Trophoblast cell (in vitro differentiated cells and primary cell): ENCODE results near the gene APOC4.

Source experiments
- DNase-seq, 2 donors: peaks; one replicate each; pipeline ENCODE4 v3.0.0-alpha.2; 2016
- H2AFZ ChIP-seq: 2 replicates; pipeline ENCODE4 v1.6.1; 2013; ENCODE audit warnings: low read length, moderate library complexity, mild to moderate bottlenecking; ENCODE audit not compliant: insufficient read depth, poor library complexity
- H2AK5ac ChIP-seq: 2 replicates; pipeline ENCODE4 v1.6.1; 2013; ENCODE audit warnings: mild to moderate bottlenecking, low read length
- H2BK120ac ChIP-seq: 2 replicates; pipeline ENCODE4 v1.6.1; 2013; ENCODE audit warnings: low read length, mild to moderate bottlenecking, moderate library complexity; ENCODE audit not compliant: insufficient read depth, poor library complexity
- H2BK12ac ChIP-seq: 2 replicates; pipeline ENCODE4 v1.6.1; 2013; ENCODE audit warnings: mild to moderate bottlenecking, low read length, moderate library complexity
- H2BK5ac ChIP-seq: 2 replicates; pipeline ENCODE4 v1.6.1; 2013; ENCODE audit warnings: low read length, low read depth, moderate library complexity, mild to moderate bottlenecking; ENCODE audit not compliant: poor library complexity
- H3K14ac ChIP-seq: 2 replicates; pipeline ENCODE4 v1.6.1; 2013; ENCODE audit warnings: mild to moderate bottlenecking, low read length
- H3K18ac ChIP-seq: 2 replicates; pipeline ENCODE4 v1.6.1; 2013; ENCODE audit warnings: mild to moderate bottlenecking, low read length
- H3K23ac ChIP-seq: 2 replicates; pipeline ENCODE4 v1.6.1; 2013; ENCODE audit warnings: low read length
- H3K27ac ChIP-seq: 2 replicates; pipeline ENCODE4 v1.5.1; 2013; ENCODE audit warnings: low read depth, mild to moderate bottlenecking, inconsistent platforms, low read length, moderate library complexity
- H3K27me3 ChIP-seq: 2 replicates; pipeline ENCODE4 v1.6.1; 2013; ENCODE audit warnings: inconsistent platforms, mild to moderate bottlenecking, low read length, moderate library complexity; ENCODE audit not compliant: insufficient read depth
- H3K36me3 ChIP-seq, 2 experiments: 1 replicate in 1 of 2; 2 replicates in 1 of 2; pipeline ENCODE4 v1.6.1; 2013; ENCODE audit warnings: low read length in 2 of 2, mild to moderate bottlenecking in 2 of 2, moderate library complexity in 1 of 2; ENCODE audit not compliant: insufficient read depth in 2 of 2, control insufficient read depth in 1 of 2
- H3K4ac ChIP-seq: 2 replicates; pipeline ENCODE4 v1.6.1; 2013; ENCODE audit warnings: low read depth, mild to moderate bottlenecking, low read length, moderate library complexity
- H3K4me1 ChIP-seq, 2 experiments: 1 replicate in 1 of 2; 2 replicates in 1 of 2; pipeline ENCODE4 v1.6.1; 2013; ENCODE audit warnings: low read length in 2 of 2, mild to moderate bottlenecking in 2 of 2, moderate library complexity in 1 of 2; ENCODE audit not compliant: insufficient read depth in 2 of 2, control insufficient read depth in 1 of 2
- H3K4me2 ChIP-seq: 2 replicates; pipeline ENCODE4 v1.6.1; 2013; ENCODE audit warnings: inconsistent platforms, mild to moderate bottlenecking, low read length, moderate library complexity
- H3K4me3 ChIP-seq: 2 replicates; pipeline ENCODE4 v1.5.1; 2013; ENCODE audit warnings: mild to moderate bottlenecking, low read depth, low read length, inconsistent platforms
- H3K79me1 ChIP-seq: one replicate; pipeline ENCODE4 v1.6.1; 2013; ENCODE audit warnings: low read length
- H3K79me2 ChIP-seq: 2 replicates; pipeline ENCODE4 v1.6.1; 2013; ENCODE audit warnings: low read length, mild to moderate bottlenecking; ENCODE audit not compliant: control insufficient read depth, insufficient read depth, poor library complexity
- H3K9ac ChIP-seq: 2 replicates; pipeline ENCODE4 v1.6.1; 2013; ENCODE audit warnings: mild to moderate bottlenecking, low read length
- H3K9me3 ChIP-seq: 2 replicates; pipeline ENCODE4 v1.6.1; 2013; ENCODE audit warnings: low read depth, mild to moderate bottlenecking, control low read depth, inconsistent platforms, low read length; ENCODE audit not compliant: insufficient read depth
- H4K12ac ChIP-seq: 2 replicates; pipeline ENCODE4 v1.6.1; 2013; ENCODE audit warnings: low read depth, mild to moderate bottlenecking, low read length, moderate library complexity
- H4K8ac ChIP-seq: 2 replicates; pipeline ENCODE4 v1.6.1; 2013; ENCODE audit warnings: low read depth, mild to moderate bottlenecking, low read length, moderate library complexity
- H4K91ac ChIP-seq: one replicate; pipeline ENCODE4 v1.6.1; 2013; ENCODE audit warnings: low read depth, mild to moderate bottlenecking, low read length, moderate library complexity
- WGBS: extraction: QIAGEN DNeasy Blood & Tissue Kit; methylation state at CpG from one replicate; pipeline ENCODE4 v1.1.7; 2013; ENCODE audit warnings: missing lambda C conversion rate; ENCODE audit not compliant: insufficient read length, insufficient coverage; ENCODE audit errors: extremely low coverage; 5-methylcytosine and 5-hydroxymethylcytosine counted together

APOC4 gene

DNA sequence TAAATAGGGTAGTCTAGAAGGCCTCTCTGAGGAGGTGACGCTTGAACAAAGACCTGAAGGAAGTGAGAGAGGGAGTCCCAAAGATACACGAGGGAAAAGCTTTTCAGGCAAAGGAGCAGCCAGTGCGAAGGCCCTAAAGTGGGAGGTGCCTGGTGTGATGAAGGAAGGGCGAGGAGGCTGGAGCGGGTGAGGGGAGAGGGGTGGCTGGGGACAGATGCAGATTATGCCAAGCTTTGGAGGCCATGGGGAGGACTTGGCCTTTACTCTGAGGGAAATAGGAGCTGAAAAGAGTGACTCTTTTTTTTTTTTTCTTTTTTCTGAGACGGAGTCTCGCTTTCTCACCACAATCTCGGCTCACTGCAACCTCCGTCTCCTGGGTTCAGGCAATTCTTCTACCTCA is 16.1 kb downstream of the APOC4 start:
- no peak overlapping the region for H4K12ac ChIP-seq
- no peak overlapping the region for H2BK120ac ChIP-seq
- peaks cover 6 to 11% of the 10 kb centered on the region in 2 experiments for H3K4me1 ChIP-seq
- no peak overlapping the region for H3K27ac ChIP-seq
- H2BK5ac ChIP-seq = no peak overlapping the region
- no peak overlapping the region for H3K4me3 ChIP-seq
- H3K4ac ChIP-seq = peak overlapping the region; percentile 50
- no peak overlapping the region for H3K4me2 ChIP-seq
- H3K23ac ChIP-seq = no peak overlapping the region
- WGBS = no CpG with 5 or more reads among the region's 9 CpGs
- no peak overlapping the region for H4K8ac ChIP-seq
- H3K18ac ChIP-seq = no peak overlapping the region
- no peak overlapping the region for H2BK12ac ChIP-seq
- no peak overlapping the region for H4K91ac ChIP-seq
- no peak overlapping the region for H2AFZ ChIP-seq
- no peak overlapping the region for H3K9ac ChIP-seq
- peaks cover 16% of the 10 kb centered on the region for H3K79me2 ChIP-seq
- H3K14ac ChIP-seq = no peak overlapping the region
- peaks cover 11% of the 10 kb centered on the region for H3K79me1 ChIP-seq
- H2AK5ac ChIP-seq = no peak overlapping the region
- no peaks in the 10 kb centered on the region for H3K9me3 ChIP-seq
- H3K27me3 ChIP-seq = no peaks in the 10 kb centered on the region
- DNase-seq = no peak
- H3K36me3 ChIP-seq = peaks cover 11 to 19% of the 10 kb centered on the region in 2 experiments

DNA sequence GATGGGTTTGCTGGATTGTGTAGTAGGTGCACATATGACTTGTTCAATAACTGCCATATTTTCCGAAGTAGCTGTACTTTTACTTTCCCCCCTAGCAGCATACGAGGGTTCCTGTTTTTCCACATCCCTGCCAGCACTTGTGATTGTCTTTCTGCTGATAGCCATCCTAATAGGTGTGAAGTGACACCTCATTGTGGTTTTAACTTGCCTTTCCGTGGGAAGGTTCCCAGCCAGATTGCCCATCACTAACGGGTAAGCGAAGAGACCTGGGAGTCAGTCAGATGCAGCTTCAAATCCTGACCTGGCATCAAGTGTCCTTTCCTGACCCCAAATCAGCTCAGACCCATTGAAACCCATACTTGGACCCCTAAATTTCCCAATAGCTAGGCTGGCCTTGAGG is 17.7 kb downstream of the APOC4 start:
- Histone ChIP-seq H4K91ac (no peak overlapping the region), H3K79me1 (peaks cover 8% of the 10 kb centered on the region), H3K4me3 (no peak overlapping the region), H2BK5ac (no peak overlapping the region), H3K27ac (no peak overlapping the region), H4K8ac (no peak overlapping the region), H3K18ac (no peak overlapping the region), H3K9me3 (no peaks in the 10 kb centered on the region), H2AFZ (no peak overlapping the region), H3K36me3 (peaks cover 11 to 25% of the 10 kb centered on the region in 2 experiments), H3K27me3 (no peaks in the 10 kb centered on the region), H4K12ac (no peak overlapping the region), H2BK120ac (no peak overlapping the region), H2BK12ac (no peak overlapping the region), H3K4ac (no peak overlapping the region), H3K14ac (no peak overlapping the region), H3K4me1 (peaks cover 6 to 8% of the 10 kb centered on the region in 2 experiments), H3K4me2 (no peak overlapping the region), H3K79me2 (peaks cover 13% of the 10 kb centered on the region), H3K9ac (no peak overlapping the region), H2AK5ac (no peak overlapping the region), H3K23ac (no peak overlapping the region)
- no CpG with 5 or more reads among the region's 5 CpGs for WGBS
- no peak for DNase-seq

DNA sequence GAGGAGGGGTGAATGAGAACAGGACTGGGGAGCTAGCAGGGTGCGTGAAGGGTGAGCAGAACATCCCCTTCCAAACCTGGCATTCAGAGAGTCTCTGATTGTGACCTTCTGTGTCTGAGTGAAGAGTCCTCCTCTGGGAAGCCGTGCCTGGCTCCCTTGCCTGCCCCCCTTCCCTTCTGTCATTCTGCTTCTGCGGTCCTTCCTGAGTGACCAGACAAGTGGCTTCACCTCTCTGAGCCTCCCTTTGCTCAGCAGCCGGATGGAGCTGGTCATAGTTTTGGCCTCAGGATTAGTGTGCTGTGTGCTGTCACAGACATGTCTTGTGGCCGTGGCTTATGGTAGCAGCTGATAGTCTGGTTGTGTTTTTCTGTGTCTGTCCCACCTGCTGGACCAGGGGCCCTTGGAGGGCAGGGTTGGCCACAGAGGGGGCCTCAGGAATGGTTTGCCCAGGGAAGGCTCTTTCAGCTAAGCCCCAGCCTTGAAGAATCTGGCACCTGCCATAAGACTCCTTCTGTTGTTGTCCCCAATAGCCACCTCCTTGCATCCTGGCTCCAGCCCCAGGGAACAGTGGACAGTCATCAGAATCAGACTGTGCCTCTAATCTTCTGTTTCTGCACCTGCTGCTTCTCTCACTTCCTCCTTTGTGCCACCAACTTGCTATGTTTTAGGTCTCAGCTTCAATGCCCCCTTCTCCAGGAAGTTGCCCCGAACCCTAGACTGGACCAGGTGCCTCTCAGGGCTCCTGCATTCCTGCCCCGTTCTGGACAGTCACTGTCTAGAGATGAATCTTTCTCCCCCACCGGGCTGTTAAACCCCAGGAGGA is 19.1 kb downstream of the APOC4 start:
- Histone ChIP-seq H3K79me2 (peaks cover 2% of the 10 kb centered on the region), H4K91ac (no peak overlapping the region), H3K4me3 (no peak overlapping the region), H2BK120ac (no peak overlapping the region), H3K9me3 (no peaks in the 10 kb centered on the region), H2BK5ac (no peak overlapping the region), H3K23ac (no peak overlapping the region), H4K8ac (no peak overlapping the region), H3K4me2 (no peak overlapping the region), H2AK5ac (no peak overlapping the region), H3K4ac (no peak overlapping the region), H3K27ac (no peak overlapping the region), H3K36me3 (peaks cover 14 to 27% of the 10 kb centered on the region in 2 experiments), H3K27me3 (no peaks in the 10 kb centered on the region), H3K79me1 (no peaks in the 10 kb centered on the region), H3K18ac (no peak overlapping the region), H4K12ac (no peak overlapping the region), H2BK12ac (no peak overlapping the region), H3K9ac (no peak overlapping the region), H2AFZ (no peak overlapping the region), H3K4me1 (peaks cover 3 to 5% of the 10 kb centered on the region in 2 experiments), H3K14ac (no peak overlapping the region)
- WGBS = no CpG with 5 or more reads among the region's 8 CpGs
- DNase-seq = no peak

DNA sequence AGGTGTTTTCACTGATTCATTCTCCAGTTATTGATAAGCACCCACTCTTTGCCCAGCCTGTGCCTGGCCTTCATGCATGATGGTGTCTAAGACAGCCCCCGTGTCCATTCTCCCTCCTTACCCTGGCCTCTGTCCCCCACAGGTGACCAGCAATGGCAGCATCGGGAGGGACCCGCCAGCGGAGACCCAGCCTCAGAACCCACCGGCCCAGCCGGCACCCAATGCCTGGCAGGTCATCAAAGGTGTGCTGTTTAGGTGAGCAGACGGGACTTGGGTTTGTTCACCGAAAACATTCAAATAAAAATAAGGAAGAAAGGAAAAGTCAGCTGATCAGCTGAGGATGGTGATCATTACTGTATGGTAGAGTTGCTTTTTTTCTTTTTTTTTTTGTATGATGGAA is 19.8 kb downstream of the APOC4 start:
- Histone ChIP-seq H2BK120ac (no peak overlapping the region), H3K18ac (no peak overlapping the region), H2BK5ac (no peak overlapping the region), H3K23ac (no peak overlapping the region), H3K4me2 (no peak overlapping the region), H3K9ac (no peak overlapping the region), H3K36me3 (peaks cover 20 to 30% of the 10 kb centered on the region in 2 experiments), H3K27ac (no peak overlapping the region), H3K4me3 (no peak overlapping the region), H3K4me1 (no peaks in the 10 kb centered on the region), H4K12ac (no peak overlapping the region), H3K4ac (no peak overlapping the region), H2AFZ (no peak overlapping the region), H2BK12ac (no peak overlapping the region), H3K9me3 (no peaks in the 10 kb centered on the region), H3K79me2 (no peaks in the 10 kb centered on the region), H3K79me1 (no peaks in the 10 kb centered on the region), H3K27me3 (no peaks in the 10 kb centered on the region), H3K14ac (no peak overlapping the region), H4K8ac (no peak overlapping the region), H2AK5ac (no peak overlapping the region), H4K91ac (no peak overlapping the region)
- no CpG with 5 or more reads among the region's 8 CpGs for WGBS
- no peak for DNase-seq
